ENCODE results near the gene EP400. TPM values are rescaled to one million over a fixed set of nuclear protein-coding genes. Genes with fewer than 3 reads are reported as not detected.

Gene EP400
- total RNA-seq, 6 donors from 2014 or later, result 21.7 to 61.8 (median 40.4) TPM

DNA sequence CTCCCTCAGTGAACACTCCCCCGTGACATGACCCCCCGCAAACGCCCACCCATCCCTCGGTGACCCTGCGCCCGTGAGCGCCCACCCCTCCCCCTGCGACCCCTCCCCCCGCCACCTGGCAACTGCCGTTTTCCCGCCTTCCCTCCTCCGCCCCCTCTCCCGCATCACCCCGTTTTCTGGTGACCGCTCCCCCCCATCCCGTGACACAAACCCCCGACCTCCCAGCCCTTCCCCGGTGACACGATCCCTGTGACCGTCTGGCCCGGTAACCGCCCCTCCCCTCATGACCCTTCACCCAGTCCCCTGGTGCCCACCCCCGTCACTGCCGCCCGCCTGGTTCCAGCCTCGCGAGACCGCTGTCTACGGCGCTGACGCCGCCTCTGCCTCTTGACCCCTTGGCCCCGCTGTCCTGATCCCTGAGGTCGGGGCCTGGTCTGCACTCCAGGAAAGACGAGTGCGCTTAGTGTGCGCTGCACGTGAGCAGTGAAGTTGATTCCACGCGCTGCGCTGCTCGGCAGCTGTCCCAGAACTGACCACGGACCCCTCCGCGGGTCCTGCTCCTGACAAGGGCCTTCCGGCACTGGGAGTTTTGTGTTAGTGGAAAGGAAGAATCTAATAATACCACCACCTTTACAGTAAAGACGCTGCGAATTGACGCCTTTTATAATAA lies 135.0 kb downstream of the EP400 start:
- peak overlapping the region; percentile 70 to 95 (median 77) for H3K4me3 ChIP-seq
- peak; percentile 33 to 45 for TF ChIP-seq POLR2AphosphoS5 (IDR thresholded peaks at IDR 0.05)
- TF ChIP-seq, protein P1, sequence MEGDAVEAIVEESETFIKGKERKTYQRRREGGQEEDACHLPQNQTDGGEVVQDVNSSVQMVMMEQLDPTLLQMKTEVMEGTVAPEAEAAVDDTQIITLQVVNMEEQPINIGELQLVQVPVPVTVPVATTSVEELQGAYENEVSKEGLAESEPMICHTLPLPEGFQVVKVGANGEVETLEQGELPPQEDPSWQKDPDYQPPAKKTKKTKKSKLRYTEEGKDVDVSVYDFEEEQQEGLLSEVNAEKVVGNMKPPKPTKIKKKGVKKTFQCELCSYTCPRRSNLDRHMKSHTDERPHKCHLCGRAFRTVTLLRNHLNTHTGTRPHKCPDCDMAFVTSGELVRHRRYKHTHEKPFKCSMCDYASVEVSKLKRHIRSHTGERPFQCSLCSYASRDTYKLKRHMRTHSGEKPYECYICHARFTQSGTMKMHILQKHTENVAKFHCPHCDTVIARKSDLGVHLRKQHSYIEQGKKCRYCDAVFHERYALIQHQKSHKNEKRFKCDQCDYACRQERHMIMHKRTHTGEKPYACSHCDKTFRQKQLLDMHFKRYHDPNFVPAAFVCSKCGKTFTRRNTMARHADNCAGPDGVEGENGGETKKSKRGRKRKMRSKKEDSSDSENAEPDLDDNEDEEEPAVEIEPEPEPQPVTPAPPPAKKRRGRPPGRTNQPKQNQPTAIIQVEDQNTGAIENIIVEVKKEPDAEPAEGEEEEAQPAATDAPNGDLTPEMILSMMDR (IDR thresholded peaks at IDR 0.05), result no peak
- peak in 1 of 4 donors; percentile 34 for TF ChIP-seq EP300 (IDR thresholded peaks at IDR 0.05)
- no peak for TF ChIP-seq POLR2A (IDR thresholded peaks at IDR 0.05)
- peak overlapping the region; percentile 85 to 94 (median 90) for H3K27ac ChIP-seq
- WGBS, 2 donors, result 1 to 20% methylated on average over 3 to 34 of the region's 49 CpGs
- no peaks in the 10 kb centered on the region for H3K27me3 ChIP-seq
- H3K36me3 ChIP-seq, result peaks cover 0 to 10% (median 0%) of the 10 kb centered on the region in 4 donors
- peak; percentile 82 to 93 for DNase-seq
- ATAC-seq (ENCODE audit: low FRiP score in 2 of 2), result peak; percentile 86 to 89
- H3K4me1 ChIP-seq, result peaks cover 12 to 14% (median 13%) of the 10 kb centered on the region in 4 donors
- no peaks in the 10 kb centered on the region for H3K9me3 ChIP-seq

DNA sequence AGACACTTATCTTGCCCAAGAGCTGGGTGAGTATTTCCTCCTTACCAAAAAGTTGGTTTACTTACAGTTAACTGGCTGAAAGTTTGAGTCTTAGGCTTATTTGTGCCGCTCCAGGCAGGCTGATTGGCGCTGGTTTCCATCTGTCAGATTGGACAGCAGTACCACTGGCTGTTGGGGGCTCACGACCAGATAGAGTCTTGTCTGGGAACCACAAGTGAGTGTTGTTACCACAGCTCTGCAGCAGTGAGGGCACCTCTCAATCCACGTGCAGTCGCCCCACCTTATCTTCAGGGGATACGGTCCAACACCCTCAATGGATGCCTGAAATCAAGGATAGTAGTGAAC lies 135.5 kb downstream of the EP400 start:
- DNase-seq, result no peak
- H3K4me1 ChIP-seq, result peaks cover 12 to 14% (median 13%) of the 10 kb centered on the region in 4 donors
- peak overlapping the region; percentile 85 to 94 (median 90) for H3K27ac ChIP-seq
- peaks cover 0 to 10% (median 0%) of the 10 kb centered on the region in 4 donors for H3K36me3 ChIP-seq
- H3K9me3 ChIP-seq, result no peaks in the 10 kb centered on the region
- TF ChIP-seq POLR2A (IDR thresholded peaks at IDR 0.05) (no peak), POLR2AphosphoS5 (IDR thresholded peaks at IDR 0.05) (no peak), EP300 (IDR thresholded peaks at IDR 0.05) (no peak)
- TF ChIP-seq, protein P1 (IDR thresholded peaks at IDR 0.05), result no peak
- H3K4me3 ChIP-seq, result peak overlapping the region; percentile 70 to 95 (median 77)
- H3K27me3 ChIP-seq, result no peaks in the 10 kb centered on the region
- 42 to 54% methylated on average over 5 to 6 of the region's 6 CpGs for WGBS, 2 donors
- no peak for ATAC-seq (ENCODE audit: low FRiP score in 2 of 2)

DNA sequence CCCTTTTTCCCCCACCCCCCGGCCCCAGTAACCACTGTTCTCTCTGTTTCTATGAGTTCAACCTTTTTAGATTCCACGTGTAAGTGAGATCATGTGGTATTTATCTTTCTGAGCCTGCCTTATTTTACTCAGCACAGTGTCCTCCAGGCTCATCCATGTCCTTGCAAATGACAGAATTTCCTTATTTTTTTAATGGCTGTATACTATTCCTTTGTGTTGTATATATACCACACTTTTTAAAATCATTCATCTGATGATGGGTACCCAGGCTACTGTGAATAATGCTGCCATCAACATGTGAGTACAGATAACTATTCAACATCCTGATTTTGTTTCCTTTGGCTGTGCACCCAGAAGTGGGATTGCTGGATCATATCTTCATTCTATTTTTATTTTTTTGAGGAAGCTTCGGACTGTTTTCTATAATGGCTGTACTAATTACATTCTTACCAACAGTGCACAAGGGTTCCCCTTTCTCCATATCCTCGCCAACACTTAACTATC lies 139.7 kb downstream of the EP400 start:
- Histone ChIP-seq H3K36me3 (peaks cover 0 to 18% (median 3%) of the 10 kb centered on the region in 4 donors), H3K27me3 (no peaks in the 10 kb centered on the region), H3K4me1 (peaks cover 7 to 9% (median 8%) of the 10 kb centered on the region in 4 donors), H3K4me3 (no peak overlapping the region), H3K9me3 (no peaks in the 10 kb centered on the region), H3K27ac (no peak overlapping the region)
- WGBS, 2 donors, result 83 to 88% methylated on average over 4 of the region's 4 CpGs
- ATAC-seq (ENCODE audit: low FRiP score in 2 of 2), result no peak
- no peak for DNase-seq
- no peak for TF ChIP-seq POLR2A (IDR thresholded peaks at IDR 0.05)

DNA sequence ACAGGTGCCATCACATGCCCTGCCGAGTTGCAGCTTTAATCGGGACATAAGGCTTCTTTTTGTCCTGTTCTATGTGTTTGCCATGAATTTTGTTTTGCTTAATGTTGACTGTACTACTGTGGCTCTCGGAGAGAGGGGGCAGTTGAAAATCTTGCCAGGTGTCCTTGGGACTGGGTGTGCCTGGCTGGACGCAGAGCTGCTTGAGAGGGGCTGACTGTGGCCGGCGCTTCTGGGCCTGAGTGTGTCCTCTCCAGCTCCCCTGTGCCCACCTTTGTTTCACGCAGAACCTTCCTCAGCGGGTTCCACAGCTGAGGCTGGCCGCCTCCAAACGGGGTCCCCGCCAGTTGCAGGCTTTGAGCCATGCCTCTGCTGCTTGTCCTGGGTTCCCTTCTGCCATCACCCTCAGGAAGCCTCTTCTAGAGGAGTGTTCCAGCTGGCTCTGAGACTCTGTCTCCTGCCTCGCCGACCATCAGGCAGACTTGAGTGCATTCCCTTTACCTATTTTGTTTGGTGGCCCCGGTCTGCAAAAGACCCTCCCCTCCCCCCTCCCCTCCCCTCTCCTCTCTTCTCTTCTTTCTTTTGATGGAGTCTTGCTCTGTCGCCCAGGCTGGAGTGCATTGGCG lies 144.6 kb downstream of the EP400 start:
- Histone ChIP-seq H3K27me3 (no peaks in the 10 kb centered on the region), H3K36me3 (peaks cover 0 to 25% (median 3%) of the 10 kb centered on the region in 4 donors), H3K4me3 (no peak overlapping the region), H3K9me3 (no peaks in the 10 kb centered on the region), H3K27ac (no peak overlapping the region), H3K4me1 (no peaks in the 10 kb centered on the region)
- TF ChIP-seq EP300 (IDR thresholded peaks at IDR 0.05) (no peak), POLR2A (IDR thresholded peaks at IDR 0.05) (no peak)
- WGBS, 2 donors, result 91 to 96% methylated on average over 13 to 15 of the region's 16 CpGs
- DNase-seq, result no peak
- ATAC-seq (ENCODE audit: low FRiP score in 2 of 2), result no peak

DNA sequence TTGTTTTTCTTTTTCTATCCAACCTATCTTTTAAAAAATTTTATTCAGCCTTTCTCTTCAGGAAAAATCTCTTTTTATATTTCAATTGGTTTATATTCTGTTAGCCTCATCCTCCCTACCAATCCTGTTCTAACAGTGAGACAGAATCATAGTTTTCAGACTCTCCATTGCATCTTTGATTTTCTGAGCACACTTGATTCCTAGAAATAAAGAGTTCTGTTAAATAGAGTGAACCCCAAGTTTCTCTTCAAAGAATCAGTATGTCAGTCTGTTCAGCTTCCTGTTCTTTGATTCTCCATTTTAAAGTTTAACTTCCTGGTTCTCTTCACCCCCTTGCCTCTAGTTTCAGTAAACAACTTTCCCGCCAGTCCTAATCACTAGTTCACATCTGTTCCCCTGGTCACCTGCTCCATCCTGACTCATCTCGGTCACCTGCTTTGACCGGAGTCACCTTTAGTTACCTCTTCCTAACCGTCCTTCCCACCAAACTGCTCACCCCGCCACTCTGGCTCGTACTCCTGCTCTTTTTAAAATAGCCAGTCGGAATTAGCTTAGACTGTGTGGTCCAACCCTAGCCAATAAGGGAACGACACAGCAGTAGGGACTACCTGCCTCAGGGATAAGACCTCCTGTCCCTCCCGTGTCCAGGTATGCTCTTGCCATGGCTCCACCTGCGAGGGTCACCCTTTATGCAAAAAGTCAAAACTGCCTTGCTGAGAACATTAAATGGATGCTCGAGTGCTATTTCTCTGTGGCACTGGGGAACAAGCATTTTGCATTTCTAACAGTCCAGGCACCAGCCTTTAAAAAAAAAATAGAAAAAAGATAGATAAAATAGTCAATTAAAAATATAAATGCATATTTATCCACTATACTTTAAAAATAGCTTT lies 146.0 kb downstream of the EP400 start:
- no peak for DNase-seq
- Histone ChIP-seq H3K27me3 (no peaks in the 10 kb centered on the region), H3K36me3 (peaks cover 0 to 39% (median 6%) of the 10 kb centered on the region in 4 donors), H3K4me1 (no peaks in the 10 kb centered on the region), H3K9me3 (no peaks in the 10 kb centered on the region), H3K4me3 (no peak overlapping the region), H3K27ac (no peak overlapping the region)
- no peak for ATAC-seq (ENCODE audit: low FRiP score in 2 of 2)
- WGBS, 2 donors, result 95 to 97% methylated on average over 11 of the region's 11 CpGs
- TF ChIP-seq POLR2A (IDR thresholded peaks at IDR 0.05) (no peak), POLR2AphosphoS5 (IDR thresholded peaks at IDR 0.05) (no peak), EP300 (IDR thresholded peaks at IDR 0.05) (no peak)
- TF ChIP-seq, protein P1 (IDR thresholded peaks at IDR 0.05), result no peak

Measured in upper lobe of left lung (tissue), 6 donors.